ENCODE data around the gene PRR32.

- TF ChIP-seq REST (IDR thresholded peaks at IDR 0.05; ENCODE audit: insufficient read depth in 1 of 2, low read depth in 2 of 2, low read length in 2 of 2), result no peak
- TF ChIP-seq POLR2AphosphoS5 (IDR thresholded peaks at IDR 0.05; ENCODE audit: low read depth, low read length), result no peak
Observed at GRCh38 chrX:126825566-126826193, 6.2 kb downstream of the PRR32 start.

Measured in PFSK-1 (cell line).